Stimulated activated CD4-positive, alpha-beta T cell treated with anti-CD3 and anti-CD28 coated beads, Interleukin-1b, Interleukin-23, amount 100 ng/mL, for 48 hours (primary cell): Measurements from ENCODE around the gene SLC25A1.
"Not testable (repeated sequence)": the region's sequence is repeated elsewhere in the genome, so short reads cannot be mapped to it uniquely, and the experiment has no call there.

Experiments
- DNase-seq: peaks from one replicate; pipeline ENCODE4 v3.0.0-alpha.2; 2020

Gene SLC25A1

DNA sequence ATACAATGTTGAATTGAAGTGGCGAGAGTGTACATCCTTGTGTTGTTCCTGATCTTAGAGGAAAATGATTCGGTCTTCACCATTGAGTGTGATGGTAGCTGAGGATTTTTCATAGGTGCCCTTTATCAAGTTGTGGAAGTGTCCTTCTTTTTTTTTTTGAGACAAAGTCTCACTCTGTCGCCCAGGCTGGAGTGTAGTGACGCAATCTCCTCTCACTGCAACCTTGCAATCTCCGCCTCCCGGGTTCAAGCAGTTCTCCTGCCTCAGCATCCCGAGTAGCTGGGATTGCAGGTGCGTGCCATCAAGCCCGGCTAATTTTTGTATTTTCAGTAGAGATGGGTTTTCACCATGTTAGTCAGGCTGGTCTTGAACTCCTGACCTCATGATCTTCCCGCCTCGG lies 19.9 kb downstream of the SLC25A1 start:
- not testable (repeated sequence) for DNase-seq

DNA sequence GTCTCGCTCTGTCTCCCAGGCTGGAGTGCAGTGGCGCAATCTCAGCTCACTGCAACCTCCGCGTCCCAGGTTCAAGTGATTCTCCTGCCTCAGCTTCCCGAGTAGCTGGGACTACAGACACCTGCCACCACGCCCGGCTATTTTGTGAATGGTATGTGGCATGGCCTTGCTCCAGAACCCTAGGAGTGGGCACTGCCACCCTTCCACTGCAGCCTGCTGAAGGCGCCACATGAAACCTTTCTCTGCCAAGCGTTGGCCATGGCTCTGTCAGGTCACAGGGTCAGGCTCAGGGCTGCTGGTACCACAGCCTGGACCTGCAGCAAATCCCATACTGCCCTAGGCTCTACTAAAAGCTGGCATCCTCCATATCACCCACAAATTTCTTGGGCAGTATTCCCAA lies 22.4 kb downstream of the SLC25A1 start:
- DNase-seq = not testable (repeated sequence)

DNA sequence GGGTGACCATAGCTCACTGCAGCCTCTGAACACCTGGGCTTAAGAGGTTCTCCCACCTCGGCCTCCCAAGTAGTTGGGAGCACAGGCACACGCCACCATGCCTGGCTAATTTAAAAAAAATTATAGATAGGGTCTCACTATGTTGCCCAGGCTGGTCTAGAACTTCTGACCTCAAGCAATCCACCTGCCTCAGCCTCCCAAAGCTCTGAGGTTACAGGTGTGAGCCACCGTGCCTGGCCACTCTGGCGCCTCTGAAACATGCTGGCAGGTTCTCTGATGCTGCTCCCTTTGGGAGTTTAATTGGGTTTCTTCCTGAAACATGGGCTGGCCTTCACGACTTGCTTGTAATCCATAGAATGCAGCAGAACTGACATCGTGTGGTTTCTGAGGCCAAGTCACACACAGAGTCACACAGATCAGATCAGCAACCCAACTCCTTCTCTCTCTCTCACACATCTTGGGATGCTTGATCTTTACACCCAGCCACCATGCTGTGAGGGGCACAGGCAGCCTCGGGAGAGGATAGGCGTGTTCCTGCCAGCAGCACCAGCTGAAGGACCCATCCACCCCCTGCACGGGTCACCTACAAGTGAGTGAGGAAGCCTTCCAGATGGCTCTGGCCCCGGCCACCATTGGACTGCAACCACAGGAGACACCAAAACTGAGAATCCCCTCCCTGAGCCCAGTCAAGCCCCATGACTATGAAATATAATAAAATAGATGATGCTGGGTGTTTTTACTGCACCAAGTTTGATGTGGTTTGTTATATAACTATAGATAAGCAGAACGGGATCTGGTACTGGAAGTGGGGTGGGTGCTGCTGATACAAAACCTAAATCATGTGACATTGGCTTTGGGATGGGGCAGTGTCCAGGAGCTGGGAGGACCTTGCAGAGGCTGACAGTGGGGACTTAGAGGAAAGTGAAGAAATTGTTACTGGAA lies 25.3 kb downstream of the SLC25A1 start:
- DNase-seq = no peak

DNA sequence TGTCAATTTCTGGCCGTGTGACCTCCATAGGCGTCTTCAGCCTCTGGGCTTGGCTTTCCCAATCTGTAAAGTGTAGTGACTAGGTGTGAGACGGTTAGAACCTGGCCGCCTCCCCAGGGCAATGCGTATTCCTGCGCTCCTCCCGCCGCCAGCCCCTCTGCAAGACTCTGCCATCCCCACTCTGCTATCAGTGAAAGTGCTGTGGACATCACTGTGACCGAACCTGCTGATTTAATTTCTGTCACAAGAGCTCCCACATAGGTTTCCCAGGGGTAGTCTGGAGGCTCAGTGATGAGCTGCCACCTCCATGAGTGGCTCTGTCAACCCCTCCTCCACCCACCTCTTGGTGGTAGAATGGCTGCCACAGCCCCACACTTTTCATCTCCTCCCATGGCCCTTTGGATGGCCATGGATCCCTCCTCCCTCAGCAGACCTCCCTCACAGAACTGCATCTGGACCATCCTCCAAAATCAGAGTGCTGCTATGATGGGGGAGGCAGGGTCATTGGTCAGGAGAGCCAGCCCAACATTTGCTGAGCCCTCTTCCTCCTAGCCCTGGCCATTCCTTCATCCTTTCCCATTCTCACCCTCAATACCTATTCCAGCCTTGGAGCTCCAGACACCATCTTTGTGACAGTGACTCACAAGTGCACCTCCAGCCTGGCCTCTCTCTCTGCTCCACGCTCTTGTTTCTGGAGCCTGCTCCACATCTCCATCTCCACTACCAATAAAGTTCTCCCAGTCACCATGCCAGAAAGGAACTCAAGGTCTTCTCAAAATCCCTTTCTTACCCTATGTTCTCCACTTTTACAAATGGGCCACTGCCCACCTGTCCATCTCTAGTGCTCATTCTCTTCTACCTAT lies 27.0 kb downstream of the SLC25A1 start:
- DNase-seq = no peak

DNA sequence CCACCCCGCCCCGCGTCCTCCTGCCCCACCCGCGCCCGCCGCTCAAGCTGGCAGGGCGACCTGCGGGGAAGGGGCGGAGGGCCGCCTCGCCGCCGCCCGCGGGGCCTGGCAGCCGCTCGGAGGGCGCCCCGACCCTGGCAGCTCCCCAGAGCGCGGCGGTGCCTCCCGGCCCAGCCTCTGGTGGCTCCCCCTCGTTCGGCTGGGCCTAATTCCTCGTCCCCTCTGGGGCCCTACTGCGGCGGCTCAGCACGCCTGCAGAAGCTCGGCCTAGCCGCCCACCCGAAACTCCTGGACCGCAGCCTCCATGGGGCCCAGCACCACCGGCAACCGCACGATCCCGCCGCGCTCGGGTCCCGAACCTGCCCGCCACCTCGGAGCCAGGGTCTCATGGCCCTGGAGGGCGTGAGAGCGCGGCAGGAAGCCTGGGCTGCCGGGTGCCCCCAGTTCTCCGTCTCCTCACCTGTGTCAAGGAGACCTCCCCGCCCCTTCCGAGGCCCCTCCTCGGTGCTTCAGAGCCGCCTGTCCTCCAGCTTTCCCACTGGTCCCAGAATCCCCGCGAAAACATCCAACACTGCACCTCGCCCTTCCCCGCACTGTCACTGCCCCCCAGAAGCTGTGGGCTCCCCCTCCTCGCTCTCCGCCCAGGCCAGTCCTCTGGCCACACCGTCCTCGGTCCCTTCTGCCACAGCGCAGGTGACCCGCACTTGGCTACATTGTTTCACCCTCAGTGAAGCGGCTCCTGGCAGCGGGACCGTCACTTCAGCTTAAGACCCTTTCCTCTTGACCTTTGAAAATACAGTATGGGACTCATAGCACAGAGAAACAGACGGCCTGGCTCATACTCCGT lies 27.8 kb downstream of the SLC25A1 start:
- DNase-seq = no peak

DNA sequence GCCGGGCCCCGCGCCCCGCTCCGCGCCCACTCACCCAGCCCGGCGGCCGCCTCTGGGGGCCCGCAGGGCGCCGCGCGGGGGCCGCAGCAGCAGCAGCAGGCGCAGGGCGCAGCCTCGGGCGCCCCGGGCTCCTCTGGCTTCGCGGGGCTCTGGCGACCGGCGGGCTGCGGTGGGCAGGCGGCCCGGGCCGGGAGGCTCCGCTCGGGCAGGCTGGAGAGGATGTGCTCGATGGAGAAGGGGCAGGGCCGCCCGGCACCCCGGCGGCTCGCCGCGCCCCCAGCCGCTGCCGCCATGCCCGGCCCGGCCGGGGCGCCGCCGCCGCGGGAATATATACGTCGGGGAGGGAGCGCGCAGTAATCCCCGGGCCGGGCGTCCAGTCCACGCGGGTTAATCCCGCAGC lies 28.5 kb downstream of the SLC25A1 start, which contains the start of gene GSC2:
GSC2 (minus strand) TSS at position 302 of the 400 bp plus-strand sequence; CDS start at position 293, 9 bp downstream.
- no peak for DNase-seq

DNA sequence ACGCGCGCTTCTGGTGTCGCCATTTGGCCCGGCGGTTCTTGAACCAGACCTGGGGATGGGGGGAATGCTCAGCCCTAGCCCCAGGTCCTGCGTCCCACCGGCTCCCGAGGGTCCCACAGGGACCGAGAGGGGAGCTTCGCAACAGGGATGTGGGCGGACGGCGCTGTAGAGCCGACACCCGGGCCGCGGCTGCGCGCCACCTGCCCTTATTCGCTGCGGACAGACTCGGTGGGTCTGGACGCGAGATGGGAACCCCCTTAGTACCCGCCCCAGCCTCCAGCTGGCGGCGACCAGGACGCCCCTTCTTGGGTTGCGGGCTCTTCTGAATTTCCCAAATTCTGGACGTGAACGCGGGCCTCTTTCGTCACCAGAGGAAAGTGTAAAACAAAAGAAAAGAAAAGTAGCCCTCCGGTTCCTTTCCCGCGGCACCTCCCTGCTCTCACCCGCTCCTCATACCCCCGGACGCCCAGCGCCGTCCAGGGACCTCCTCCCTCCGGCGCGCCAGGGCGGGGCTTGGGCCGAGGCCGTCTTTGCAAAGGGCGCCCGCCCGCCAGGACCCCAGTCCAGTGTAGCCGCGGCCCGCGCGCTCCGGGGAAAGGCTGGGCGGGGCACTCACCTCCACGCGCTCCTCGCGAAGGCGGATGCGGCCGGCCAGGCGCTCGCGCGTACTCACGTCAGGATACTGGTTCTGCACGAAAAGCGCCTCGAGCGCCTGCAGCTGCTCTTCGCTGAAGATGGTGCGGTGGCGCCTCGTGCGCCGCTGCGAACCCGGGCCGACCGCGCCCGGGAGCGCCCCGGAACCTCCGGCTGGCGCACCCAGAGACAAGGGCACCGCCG lies 29.3 kb downstream of the SLC25A1 start:
- DNase-seq = peak; percentile 30

DNA sequence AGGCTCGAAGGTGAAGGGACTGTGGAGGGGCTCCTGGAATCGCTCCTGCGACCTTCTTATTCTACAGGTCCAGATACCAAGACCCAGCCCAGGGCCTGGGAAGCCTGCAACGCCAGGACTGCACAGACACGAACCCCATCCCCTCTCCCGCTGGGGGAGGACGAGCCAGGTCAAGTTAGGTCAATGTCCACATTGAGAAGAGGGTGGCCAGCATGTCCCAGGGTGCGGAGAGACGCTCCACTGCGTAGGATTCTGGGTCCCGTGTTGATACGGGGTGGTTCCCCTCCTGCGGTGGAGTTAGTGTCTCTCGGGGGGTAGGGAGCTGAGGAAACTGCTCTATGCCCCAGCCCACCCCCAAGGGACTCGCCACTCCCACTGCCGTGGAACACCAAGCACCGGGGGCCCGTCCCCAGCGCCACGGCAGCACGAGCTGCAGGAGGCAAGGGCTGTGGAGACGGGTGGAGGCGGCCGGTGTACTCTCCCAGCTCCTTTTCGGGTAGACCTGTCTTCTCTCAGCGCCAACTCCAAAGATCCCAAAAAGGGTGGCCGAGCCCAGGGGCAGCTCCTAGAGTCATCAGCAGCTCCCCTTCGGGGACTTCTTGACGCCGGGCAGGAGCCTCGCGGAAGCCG lies 30.0 kb downstream of the SLC25A1 start:
- no peak for DNase-seq

DNA sequence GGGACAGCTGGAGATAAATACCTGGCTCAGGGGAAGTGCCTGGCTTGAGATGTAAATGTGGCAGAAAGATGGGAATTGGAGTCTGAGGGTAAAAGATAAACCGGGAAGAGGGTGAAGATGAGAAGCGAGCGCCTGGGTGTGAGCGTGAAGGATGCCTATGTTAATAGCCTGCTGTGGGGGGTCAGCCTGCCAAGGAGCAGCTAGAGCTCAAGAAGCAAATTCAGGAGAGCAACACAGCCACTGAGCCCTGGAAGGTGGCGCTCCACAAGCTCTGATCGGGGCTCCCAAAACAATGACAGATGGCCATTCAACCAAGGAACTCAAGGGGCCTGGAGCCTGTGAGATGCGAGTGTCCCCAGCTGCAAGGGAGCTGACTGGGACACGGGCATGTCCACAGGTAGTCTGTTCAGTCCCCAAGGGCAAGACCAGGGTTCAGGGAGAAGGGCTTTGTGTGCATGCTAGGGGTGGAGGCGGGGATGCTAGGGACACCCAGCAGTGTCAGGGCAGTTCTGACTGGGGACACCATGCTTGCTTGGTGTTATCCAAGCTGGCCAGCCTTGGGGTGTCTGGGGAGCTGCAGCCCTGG lies 31.2 kb downstream of the SLC25A1 start:
- DNase-seq = no peak

DNA sequence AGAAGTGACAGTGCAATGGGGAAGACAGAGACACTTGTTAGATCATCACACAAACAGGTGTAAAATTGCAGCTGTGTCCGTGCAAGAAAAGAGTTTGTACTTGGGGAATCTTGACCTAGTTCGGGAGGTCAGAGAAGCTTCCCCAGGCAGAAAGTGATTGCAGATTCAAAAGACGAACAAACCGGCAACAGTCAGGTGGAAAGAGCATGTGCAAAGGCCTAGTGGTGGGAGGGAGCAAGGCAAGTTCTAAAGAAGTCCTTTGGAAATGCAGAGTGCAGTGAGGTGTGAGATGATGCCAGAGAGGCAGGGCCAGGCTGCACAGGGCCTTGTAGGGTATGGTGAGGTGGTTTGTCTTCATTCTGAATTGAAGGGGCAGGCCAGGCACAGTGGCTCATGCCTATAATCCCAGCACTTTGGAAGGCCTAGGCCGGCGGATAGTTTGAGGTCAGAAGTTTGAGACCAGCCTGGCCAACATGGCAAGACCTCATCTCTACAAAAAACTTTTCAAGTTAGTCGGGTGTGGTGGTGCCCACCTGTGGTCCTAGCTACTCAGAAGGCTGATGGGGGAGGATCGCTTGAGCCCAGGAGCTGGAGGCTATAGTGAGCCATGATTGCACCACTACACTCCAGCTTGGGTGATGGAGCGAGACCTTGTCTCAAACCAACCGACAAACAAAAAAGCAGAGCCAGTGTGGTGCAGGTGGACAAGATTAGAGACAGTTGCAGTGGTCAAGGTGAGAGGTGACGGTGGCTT lies 32.1 kb downstream of the SLC25A1 start:
- DNase-seq = no peak

DNA sequence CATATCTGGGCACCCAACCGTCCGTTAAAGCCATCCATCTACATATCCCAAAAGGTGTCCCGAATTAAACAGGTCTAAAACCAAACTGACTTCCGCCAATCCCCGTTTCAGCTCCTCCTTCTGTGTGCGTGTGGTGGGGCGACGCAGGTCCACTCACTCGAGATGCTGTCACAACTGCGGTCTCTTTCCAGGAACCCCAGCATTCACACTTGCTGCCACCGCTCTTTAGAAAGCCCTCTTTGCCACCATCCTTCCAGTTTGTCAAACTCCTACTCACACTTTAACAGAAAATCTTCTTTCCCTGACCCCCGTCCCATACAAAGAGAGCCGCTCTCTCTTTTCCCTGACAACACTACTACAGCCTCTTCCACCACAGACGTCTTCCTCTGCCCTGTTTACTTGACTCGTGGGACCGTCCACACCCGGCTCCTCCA lies 34.6 kb downstream of the SLC25A1 start:
- peak; percentile 49 for DNase-seq

DNA sequence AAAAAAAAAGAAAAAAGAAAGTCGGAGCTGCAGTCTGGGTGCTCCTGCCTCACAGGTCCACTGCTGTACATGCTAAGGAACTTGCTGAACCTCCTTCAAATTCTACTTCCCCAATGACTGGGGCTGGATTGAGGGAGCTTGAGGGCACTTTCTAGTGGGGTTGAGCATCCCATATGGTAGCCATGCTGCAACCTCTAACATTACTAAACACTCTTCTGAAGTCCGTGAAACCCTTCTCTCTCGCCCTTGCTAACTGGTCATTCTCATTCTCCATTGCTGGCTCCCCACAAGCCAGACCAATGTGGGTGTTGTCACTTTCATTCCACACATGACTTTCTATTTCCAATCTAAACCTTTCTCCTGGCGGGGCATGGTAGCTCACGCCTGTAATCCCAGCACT lies 35.3 kb downstream of the SLC25A1 start:
- no peak for DNase-seq

DNA sequence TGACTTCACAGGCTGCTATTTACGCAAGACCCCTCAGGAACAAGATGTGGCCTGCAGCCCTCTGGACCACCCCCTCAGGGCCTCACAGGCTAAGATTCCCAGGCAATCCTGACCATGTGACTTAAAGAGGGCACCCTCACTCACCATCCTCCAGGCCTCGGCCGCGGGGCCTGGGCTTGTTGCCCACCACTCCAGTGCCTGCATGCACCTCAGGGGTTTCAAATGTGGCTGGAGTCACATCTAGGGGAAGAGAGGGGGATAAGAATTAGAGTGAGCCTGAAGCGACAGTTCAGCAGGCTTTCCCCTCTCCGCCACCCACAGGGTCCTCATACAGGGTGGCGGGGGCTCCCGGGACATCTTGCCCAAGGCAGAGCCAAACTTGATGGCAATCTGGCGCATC lies 36.1 kb downstream of the SLC25A1 start:
- no peak for DNase-seq

DNA sequence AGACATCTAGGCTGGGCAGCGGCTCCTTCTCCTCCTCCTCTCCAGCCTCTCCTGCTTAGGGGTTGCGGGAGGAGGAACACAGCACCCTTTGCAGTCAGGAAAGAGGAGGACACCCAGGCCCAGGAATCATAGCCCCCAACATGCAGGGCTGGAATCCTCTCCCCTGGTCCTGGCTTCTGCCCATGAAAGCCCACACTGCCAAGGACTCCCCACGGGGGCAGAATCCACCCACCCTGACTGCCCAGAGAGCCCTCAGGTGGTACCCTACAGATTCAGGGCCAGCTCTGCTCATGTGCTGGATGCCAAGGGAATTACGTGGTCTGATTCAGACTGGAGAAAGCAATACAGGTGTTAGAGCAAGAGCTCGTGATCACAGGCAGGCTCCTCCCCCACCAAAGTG lies 38.6 kb downstream of the SLC25A1 start:
- DNase-seq = no peak

DNA sequence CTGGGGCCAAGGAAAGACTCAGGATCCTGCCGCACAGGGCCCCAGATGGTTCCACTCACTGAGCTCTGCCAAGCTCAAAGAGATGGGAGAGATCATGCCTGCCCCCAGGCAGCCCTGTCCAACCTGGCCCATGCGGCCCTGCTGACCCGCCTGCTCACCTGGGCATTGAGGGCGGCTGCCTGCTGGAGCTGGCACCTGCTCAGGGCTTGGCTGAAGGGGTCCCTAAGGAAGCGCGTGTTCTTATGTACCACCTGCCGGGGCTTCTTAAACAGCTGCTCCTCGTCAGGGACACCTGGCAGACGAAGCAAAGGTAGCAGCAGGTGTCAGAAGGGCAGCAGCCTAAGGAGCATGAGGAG lies 39.6 kb downstream of the SLC25A1 start:
- no peak for DNase-seq

DNA sequence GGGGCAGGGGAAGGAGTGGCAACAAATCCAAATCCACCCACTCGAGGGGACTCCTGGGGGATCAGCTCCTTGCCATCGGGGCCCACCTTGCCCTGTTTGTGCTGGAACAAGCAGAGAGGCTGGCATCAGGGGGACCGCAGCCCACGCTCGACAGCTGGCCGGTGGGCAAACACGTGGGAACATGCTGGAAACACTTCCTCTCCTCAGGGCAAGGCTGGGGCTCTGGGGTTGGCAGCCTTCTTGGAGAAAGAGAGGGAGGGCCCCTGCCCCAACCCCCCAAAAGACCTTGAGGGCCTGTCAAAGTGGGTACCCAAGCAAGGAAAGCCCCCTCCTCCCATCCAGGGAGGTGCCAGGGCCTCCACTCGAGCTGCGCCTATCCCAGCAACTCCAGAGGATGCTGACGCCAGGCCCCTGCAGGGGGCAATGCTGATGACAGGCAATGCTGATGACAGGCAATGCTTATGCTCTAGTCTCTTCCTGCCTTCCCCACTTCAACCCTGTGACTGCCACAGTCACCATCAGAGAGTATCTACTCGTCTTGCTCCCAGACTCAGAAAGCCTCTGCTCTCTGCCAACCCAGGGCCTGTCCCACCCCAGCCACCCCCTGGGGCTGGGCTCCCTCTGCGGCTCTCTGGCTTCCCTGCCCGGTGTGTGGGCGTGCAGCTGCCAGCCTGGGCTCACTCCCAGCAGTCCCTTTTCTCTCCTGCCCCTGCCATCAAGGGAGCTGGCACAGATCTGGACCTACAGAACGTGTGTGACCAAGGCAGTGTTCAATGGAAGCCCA lies 40.1 kb downstream of the SLC25A1 start:
- DNase-seq = no peak

DNA sequence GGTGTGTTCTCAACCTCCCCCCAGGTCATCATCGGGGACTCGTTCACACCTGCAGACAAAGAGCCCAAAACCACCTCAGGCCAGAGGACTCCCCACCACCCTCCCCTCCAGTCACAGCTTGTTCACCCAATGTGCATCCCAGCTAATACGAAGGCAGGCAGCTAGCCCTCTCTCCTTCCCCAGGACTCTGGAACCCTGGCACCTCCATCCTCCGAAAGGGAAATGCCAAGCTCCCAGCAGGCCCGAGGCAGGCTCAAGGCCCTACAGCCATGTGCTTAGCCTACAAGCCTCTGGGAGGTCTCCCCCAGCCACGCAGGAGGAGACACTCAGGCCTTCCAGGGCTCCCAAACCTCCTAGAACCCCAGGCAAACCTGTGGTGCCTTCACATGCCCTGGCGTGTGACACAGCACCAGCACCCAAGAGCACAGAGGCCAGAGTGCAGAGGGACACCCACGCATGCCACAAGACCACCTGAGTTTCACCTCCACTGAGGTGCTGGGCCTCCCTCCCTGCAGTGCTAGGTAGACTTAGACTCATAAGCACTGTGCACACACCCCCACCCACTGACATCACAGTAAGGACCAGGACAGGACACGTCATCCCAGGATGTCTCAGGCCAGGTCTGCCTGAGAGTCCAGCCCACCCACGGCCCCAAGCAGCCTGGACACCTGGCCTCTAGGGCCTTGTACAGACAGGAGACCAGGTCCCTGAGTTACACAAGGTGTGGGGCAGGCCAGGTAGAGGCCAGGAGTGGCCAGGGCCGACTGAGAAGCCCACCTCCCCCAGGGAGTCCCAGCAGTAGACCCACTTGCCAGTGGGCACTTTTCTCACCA lies 40.9 kb downstream of the SLC25A1 start:
- DNase-seq = no peak

DNA sequence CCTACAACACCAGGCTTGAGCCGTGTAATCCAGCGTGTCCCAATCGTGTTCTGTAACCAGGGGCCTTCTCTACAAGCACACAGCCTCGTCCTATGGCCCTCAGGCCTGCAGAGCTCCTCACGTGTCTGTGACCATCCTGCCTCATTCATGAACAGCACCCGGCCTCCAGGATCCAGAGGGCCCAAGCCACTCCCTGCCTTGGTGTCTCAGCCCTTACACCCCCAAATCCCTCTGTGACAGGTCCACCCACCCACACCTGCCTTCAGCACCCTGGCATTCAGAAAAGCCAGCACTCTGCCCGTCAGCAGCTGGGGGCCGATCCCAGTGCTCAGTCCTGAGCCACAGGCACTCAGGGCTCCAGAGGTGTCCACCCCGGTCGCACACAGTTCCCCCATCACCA lies 41.6 kb downstream of the SLC25A1 start:
- DNase-seq = no peak
